ENCODE results near the gene KLHL29.

The KLHL29 gene

GRCh38 chr2:23673830-23674679 is 289.1 kb downstream of the KLHL29 start:
- in situ Hi-C loops (cut with HindIII; ENCODE audit: low sequenced_read_pairs), result no loop called here
- H3K4me3 ChIP-seq (ENCODE audit: low read depth, low read length), result no peak overlapping the region
- TF ChIP-seq CTCF (IDR thresholded peaks at IDR 0.05; ENCODE audit: low read depth, low read length, missing control alignments), result no peak
- DNase-seq (ENCODE audit: low read depth), result no peak

GRCh38 chr2:23675506-23675905 is 290.5 kb downstream of the KLHL29 start:
- no peak for DNase-seq (ENCODE audit: low read depth)

GRCh38 chr2:23677836-23678235 is 292.9 kb downstream of the KLHL29 start:
- in situ Hi-C loops (cut with HindIII; ENCODE audit: low sequenced_read_pairs), result loop anchor here (5.0 kb wide), 2 partner anchors 41 to 79 kb away; no protein-coding TSS in a partner anchor
- no peak for DNase-seq (ENCODE audit: low read depth)
- no peak overlapping the region for H3K4me3 ChIP-seq (ENCODE audit: low read depth, low read length)
- no peak for TF ChIP-seq CTCF (IDR thresholded peaks at IDR 0.05; ENCODE audit: low read depth, low read length, missing control alignments)

More at GRCh38 chr2:23675506-23675905, 290.5 kb downstream of the KLHL29 start:
- no peak overlapping the region for H3K4me3 ChIP-seq (ENCODE audit: low read depth, low read length)
- TF ChIP-seq CTCF (IDR thresholded peaks at IDR 0.05; ENCODE audit: low read depth, low read length, missing control alignments), result no peak
- in situ Hi-C loops (cut with HindIII; ENCODE audit: low sequenced_read_pairs), result loop anchor here (5.0 kb wide), 2 partner anchors 38 to 82 kb away; no protein-coding TSS in a partner anchor

- H3K4me3 ChIP-seq (ENCODE audit: low read depth, low read length), result no peak overlapping the region
- no peak for DNase-seq (ENCODE audit: low read depth)
- in situ Hi-C loops (cut with HindIII; ENCODE audit: low sequenced_read_pairs), result loop anchor here (5.0 kb wide), 2 partner anchors 42 to 78 kb away; no protein-coding TSS in a partner anchor
- TF ChIP-seq CTCF (IDR thresholded peaks at IDR 0.05; ENCODE audit: low read depth, low read length, missing control alignments), result no peak
Measured at GRCh38 chr2:23679044-23679443, 294.1 kb downstream of the KLHL29 start.

- no peak for TF ChIP-seq CTCF (IDR thresholded peaks at IDR 0.05; ENCODE audit: low read depth, low read length, missing control alignments)
Measured at GRCh38 chr2:23680951-23681350, 296.0 kb downstream of the KLHL29 start.

GRCh38 chr2:23681356-23682140 is 296.6 kb downstream of the KLHL29 start:
- no peak for DNase-seq (ENCODE audit: low read depth)
- in situ Hi-C loops (cut with HindIII; ENCODE audit: low sequenced_read_pairs), result no loop called here
- H3K4me3 ChIP-seq (ENCODE audit: low read depth, low read length), result no peak overlapping the region
- no peak for TF ChIP-seq CTCF (IDR thresholded peaks at IDR 0.05; ENCODE audit: low read depth, low read length, missing control alignments)

More at GRCh38 chr2:23680951-23681350, 296.0 kb downstream of the KLHL29 start:
- DNase-seq (ENCODE audit: low read depth), result no peak
- in situ Hi-C loops (cut with HindIII; ENCODE audit: low sequenced_read_pairs), result no loop called here
- H3K4me3 ChIP-seq (ENCODE audit: low read depth, low read length), result no peak overlapping the region
